Activated T-cell treated with anti-CD3 and anti-CD28 coated beads, Interleukin-2, amount 50 U/mL, for 4 hours (primary cell): ENCODE results near the gene TMEM209. TPM values are rescaled to one million over a fixed set of nuclear protein-coding genes. Genes with fewer than 3 reads are reported as not detected.
"Not testable (repeated sequence)": the region's sequence is repeated elsewhere in the genome, so short reads cannot be mapped to it uniquely, and the experiment has no call there.

ENCODE experiments used
- ATAC-seq, 2 donors: fragments of 200-7000 bp; cut with Tn5 transposase; one replicate each; pipeline ENCODE4 v1.10.0; 2021
- DNase-seq: peaks from one replicate; pipeline ENCODE4 v3.0.0-alpha.2; 2020
- H3K27me3 Mint-ChIP-seq: one replicate; pipeline ENCODE4 v1.8.0; 2021; ENCODE audit warnings: low read depth, mixed read lengths
- H3K36me3 Mint-ChIP-seq: one replicate; pipeline ENCODE4 v1.8.0; 2022; ENCODE audit warnings: mixed read lengths; ENCODE audit not compliant: insufficient read depth
- H3K4me1 Mint-ChIP-seq: one replicate; pipeline ENCODE4 v1.8.0; 2021; ENCODE audit warnings: low read depth, mixed read lengths
- H3K4me3 Mint-ChIP-seq: one replicate; pipeline ENCODE4 v1.8.0; 2021; ENCODE audit warnings: mild to moderate bottlenecking, moderate library complexity, mixed read lengths
- H3K9me3 Mint-ChIP-seq: one replicate; pipeline ENCODE4 v1.8.0; 2021; ENCODE audit warnings: mixed read lengths
- total RNA-seq, 3 donors: library from RNA; stranded (reverse); gene quantifications; one replicate each; pipeline ENCODE4 v1.2.1, GENCODE V29; 2021

The TMEM209 gene
- total RNA-seq, 3 donors from 2014 or later: 44.5 to 46.4 (median 45.0) TPM

DNA sequence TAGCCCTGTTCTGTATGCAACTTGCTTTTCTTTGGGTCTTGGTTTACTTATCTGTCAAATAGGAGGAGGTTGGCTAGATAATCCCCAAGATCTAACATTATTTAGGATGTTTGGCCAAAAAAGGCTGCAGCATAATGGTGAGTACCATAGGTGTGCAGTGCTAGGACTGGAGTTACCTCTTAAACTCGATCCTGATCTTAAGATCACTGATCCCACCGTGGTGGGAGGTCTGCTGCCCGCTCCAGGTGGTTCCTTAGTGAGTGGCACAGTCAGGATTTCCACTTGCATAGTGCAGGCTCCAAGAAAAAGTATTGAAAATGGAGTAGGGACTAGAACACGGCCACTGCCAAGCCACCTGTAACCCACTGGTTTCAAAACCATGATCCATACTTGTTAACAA lies 68.0 kb downstream of the TMEM209 start:
- no peak for DNase-seq
- Mint-ChIP-seq H3K27me3 (no peaks in the 10 kb centered on the region), H3K36me3 (peaks cover 26% of the 10 kb centered on the region), H3K4me3 (no peak overlapping the region), H3K4me1 (peaks cover 19% of the 10 kb centered on the region), H3K9me3 (no peaks in the 10 kb centered on the region)
- ATAC-seq: no peak

DNA sequence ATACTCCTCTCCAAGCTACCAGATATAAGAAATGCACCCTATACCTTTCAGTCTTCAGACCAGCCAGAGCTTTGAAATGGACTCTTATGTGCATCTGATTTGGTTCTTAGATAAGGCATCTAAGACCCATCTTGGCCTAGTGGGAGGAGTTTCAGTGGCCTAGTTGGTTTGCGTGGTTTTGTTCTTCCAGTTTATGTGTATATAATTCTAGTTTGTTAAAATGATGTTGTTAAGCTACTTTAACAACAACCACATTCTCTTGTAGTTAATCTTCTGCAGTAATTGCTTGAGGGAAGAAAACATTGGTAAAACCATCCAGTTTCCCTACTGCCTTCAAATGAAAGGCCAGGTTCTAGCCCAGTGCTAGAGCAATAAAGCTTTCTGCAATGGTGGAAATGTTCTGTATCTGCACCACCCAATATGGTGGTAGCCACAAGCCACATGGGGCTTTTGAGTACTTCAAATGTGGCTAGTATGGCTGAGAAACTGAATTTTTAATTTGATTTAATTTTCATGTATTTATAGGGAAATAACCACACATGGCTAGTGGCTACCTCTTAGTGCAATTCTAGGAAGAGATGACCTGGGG lies 68.5 kb downstream of the TMEM209 start:
- DNase-seq (no peak), ATAC-seq (no peak)
- peaks cover 32% of the 10 kb centered on the region for H3K36me3 Mint-ChIP-seq
- peaks cover 19% of the 10 kb centered on the region for H3K4me1 Mint-ChIP-seq
- no peaks in the 10 kb centered on the region for H3K9me3 Mint-ChIP-seq
- H3K27me3 Mint-ChIP-seq: no peaks in the 10 kb centered on the region
- H3K4me3 Mint-ChIP-seq: no peak overlapping the region

- ATAC-seq (no peak), DNase-seq (no peak)
- no peak overlapping the region for H3K4me3 Mint-ChIP-seq
- peaks cover 13% of the 10 kb centered on the region for H3K4me1 Mint-ChIP-seq
- peaks cover 38% of the 10 kb centered on the region for H3K36me3 Mint-ChIP-seq
- no peaks in the 10 kb centered on the region for H3K27me3 Mint-ChIP-seq
- H3K9me3 Mint-ChIP-seq: no peaks in the 10 kb centered on the region
These were observed 69.7 kb downstream of the TMEM209 start for GRCh38 chr7:130135208-130136205.

GRCh38 chr7:130134726-130135125 lies 70.5 kb downstream of the TMEM209 start:
- H3K36me3 Mint-ChIP-seq: peaks cover 42% of the 10 kb centered on the region
- H3K9me3 Mint-ChIP-seq: no peaks in the 10 kb centered on the region

GRCh38 chr7:130134106-130134636 lies 71.0 kb downstream of the TMEM209 start:
- no peaks in the 10 kb centered on the region for H3K9me3 Mint-ChIP-seq
- no peak for ATAC-seq
- H3K27me3 Mint-ChIP-seq: no peaks in the 10 kb centered on the region
- no peak for DNase-seq
- peaks cover 13% of the 10 kb centered on the region for H3K4me1 Mint-ChIP-seq
- H3K36me3 Mint-ChIP-seq: peaks cover 45% of the 10 kb centered on the region
- H3K4me3 Mint-ChIP-seq: no peak overlapping the region

More at GRCh38 chr7:130134726-130135125, 70.5 kb downstream of the TMEM209 start:
- Mint-ChIP-seq H3K4me1 (peaks cover 13% of the 10 kb centered on the region), H3K4me3 (no peak overlapping the region), H3K27me3 (no peaks in the 10 kb centered on the region)
- DNase-seq: no peak
- no peak for ATAC-seq

DNA sequence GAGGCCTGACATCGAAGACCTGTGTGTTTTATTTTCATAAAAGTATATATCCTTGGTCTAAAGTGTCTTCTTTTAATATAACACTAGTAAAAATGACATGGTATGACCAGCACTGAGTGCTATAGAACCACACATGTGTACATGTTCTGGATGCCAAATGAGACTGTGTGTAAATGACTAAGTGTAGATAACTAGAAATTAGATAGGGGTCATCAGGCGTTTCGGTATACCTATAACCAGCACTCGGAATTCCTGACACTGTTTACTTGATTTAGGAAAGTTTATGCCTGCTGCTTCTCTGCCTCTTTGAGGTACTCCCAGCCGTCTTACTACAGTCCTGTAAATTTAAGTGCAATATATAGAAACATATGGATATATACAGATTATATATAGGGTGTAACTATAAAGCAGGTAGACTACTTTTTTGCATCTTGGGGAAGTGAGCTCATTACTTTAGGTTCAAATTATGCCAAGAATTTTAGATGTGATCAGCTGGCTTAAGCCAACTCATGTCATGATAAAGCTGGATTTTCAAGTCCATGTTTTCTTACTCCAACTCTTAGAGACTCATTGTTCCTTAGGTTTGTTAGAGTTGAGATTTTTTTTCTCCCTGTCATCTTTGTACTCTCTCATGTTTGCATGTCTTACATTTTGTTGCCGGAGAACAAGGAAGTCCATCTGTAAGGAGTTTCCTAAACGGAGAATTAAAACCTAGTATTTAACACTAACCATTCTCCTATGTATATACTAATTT lies 72.0 kb downstream of the TMEM209 start:
- Mint-ChIP-seq H3K9me3 (no peaks in the 10 kb centered on the region), H3K4me3 (no peak overlapping the region), H3K27me3 (no peaks in the 10 kb centered on the region), H3K36me3 (peaks cover 50% of the 10 kb centered on the region), H3K4me1 (peaks cover 13% of the 10 kb centered on the region)
- ATAC-seq (no peak), DNase-seq (no peak)

GRCh38 chr7:130131964-130132875 lies 73.0 kb downstream of the TMEM209 start:
- DNase-seq (no peak), ATAC-seq (no peak)
- Mint-ChIP-seq H3K4me1 (peaks cover 13% of the 10 kb centered on the region), H3K36me3 (peaks cover 52% of the 10 kb centered on the region), H3K9me3 (no peaks in the 10 kb centered on the region), H3K27me3 (no peaks in the 10 kb centered on the region), H3K4me3 (no peak overlapping the region)

DNA sequence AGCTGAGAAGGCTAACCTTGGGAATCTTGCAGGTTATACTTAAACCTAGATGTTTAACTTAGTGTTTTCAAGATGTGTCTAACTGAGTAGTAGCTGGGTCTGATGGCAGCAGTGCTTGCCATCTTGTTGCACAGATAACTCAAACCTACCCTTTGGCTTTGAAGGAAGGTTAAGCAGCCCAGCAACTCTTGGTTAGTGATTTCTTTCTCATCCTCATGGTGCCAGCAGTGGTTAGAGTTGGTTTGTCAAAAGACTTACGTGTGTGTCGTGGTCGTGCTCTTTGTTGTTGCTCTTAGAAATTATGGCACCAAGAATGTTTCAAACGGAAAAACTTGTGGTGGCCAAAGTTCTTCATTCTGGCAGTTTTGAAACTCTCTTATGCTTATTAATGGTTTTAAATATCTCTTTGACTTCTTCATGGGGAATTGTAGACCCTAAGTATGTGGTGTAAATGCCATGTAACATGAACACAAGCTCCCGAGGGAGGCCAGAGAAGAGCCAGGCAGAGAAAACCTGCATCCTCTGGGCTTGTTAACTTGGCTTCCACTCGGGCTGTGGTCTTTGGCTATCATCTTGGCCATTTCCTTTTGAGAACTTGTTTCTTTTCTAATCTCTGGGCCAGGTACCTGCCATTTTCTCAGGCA lies 73.9 kb downstream of the TMEM209 start:
- DNase-seq (no peak), ATAC-seq (no peak)
- H3K36me3 Mint-ChIP-seq: peaks cover 55% of the 10 kb centered on the region
- peaks cover 9% of the 10 kb centered on the region for H3K4me1 Mint-ChIP-seq
- no peaks in the 10 kb centered on the region for H3K9me3 Mint-ChIP-seq
- H3K27me3 Mint-ChIP-seq: no peaks in the 10 kb centered on the region
- H3K4me3 Mint-ChIP-seq: no peak overlapping the region

- Mint-ChIP-seq H3K4me1 (no peaks in the 10 kb centered on the region), H3K36me3 (peaks cover 49% of the 10 kb centered on the region), H3K9me3 (no peaks in the 10 kb centered on the region), H3K4me3 (no peak overlapping the region), H3K27me3 (no peaks in the 10 kb centered on the region)
- DNase-seq (no peak), ATAC-seq (no peak)
These were observed 76.2 kb downstream of the TMEM209 start for GRCh38 chr7:130129011-130129411.

DNA sequence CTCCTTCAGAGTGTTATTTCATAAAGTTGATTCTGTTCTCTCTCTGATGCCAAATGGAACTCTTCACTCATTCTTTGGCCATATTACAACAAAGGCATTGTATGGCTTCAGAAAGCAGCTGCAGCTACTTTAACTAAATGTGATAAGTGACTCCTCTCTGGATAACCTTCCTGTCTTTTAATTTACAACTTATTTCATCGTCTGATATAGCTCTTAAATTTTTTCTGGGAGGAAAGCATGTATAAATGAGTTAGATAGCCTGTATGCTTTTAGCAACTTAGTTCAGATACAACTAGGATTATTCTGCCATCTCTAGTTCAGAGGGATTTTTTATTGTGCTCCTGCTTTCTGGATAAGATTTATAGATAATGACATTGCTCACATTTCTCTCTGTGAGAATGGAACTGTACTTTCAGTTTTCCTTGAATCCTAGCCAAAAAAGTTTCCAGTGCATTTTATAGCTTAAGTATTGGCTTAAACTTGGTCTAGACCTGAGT lies 77.3 kb downstream of the TMEM209 start:
- Mint-ChIP-seq H3K4me1 (no peaks in the 10 kb centered on the region), H3K4me3 (no peak overlapping the region), H3K36me3 (peaks cover 48% of the 10 kb centered on the region), H3K27me3 (no peaks in the 10 kb centered on the region), H3K9me3 (no peaks in the 10 kb centered on the region)
- ATAC-seq: no peak
- DNase-seq: no peak

- H3K4me3 Mint-ChIP-seq: no peak overlapping the region
- no peaks in the 10 kb centered on the region for H3K4me1 Mint-ChIP-seq
- no peaks in the 10 kb centered on the region for H3K27me3 Mint-ChIP-seq
- no peaks in the 10 kb centered on the region for H3K9me3 Mint-ChIP-seq
- ATAC-seq (no peak), DNase-seq (no peak)
- peaks cover 51% of the 10 kb centered on the region for H3K36me3 Mint-ChIP-seq
These were observed 77.8 kb downstream of the TMEM209 start for GRCh38 chr7:130127404-130127803.

DNA sequence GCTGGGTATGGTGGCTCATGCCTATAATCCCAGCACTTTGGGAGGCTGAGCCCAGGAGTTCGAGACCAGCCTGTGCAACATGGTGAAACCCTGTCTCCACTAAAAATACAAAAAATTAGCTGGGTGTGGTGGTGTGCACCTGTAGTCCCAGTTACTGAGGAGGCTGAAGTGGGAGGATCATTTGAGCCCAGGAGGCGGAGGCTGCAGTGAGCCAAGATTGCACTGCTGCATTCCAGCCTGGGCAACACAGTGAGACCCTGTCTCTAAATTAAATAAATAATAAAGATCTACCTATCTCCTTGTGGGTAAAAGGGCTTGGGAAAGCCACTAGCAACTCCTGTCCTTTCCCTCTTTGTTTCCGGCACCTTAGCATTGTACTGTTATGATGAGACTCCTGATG lies 78.4 kb downstream of the TMEM209 start:
- H3K4me1 Mint-ChIP-seq, H3K27me3 Mint-ChIP-seq, DNase-seq, ATAC-seq, H3K4me3 Mint-ChIP-seq, H3K9me3 Mint-ChIP-seq: not testable (repeated sequence)
- H3K36me3 Mint-ChIP-seq: peaks cover 51% of the 10 kb centered on the region

DNA sequence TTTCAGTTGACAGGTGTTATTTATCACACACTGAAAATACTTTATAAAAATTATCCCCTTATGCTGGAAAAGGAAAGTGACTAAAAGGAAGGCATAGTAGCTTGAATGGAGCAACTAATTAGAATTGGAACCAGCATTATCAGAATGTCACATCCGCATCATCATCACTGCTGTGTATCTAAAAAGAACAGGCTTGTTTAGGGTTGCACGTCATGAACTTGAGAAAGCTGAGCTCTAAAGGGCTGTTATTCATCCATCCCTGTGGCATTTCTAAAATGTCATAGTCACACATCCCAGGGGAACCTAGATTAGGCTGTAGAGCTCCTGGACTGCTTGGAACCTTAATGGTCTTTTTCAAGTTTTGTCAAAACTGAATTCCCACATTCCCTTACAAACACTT lies 80.5 kb downstream of the TMEM209 start:
- H3K9me3 Mint-ChIP-seq: no peaks in the 10 kb centered on the region
- DNase-seq: no peak
- no peak for ATAC-seq
- peaks cover 43% of the 10 kb centered on the region for H3K36me3 Mint-ChIP-seq
- H3K4me1 Mint-ChIP-seq: no peaks in the 10 kb centered on the region
- no peaks in the 10 kb centered on the region for H3K27me3 Mint-ChIP-seq
- H3K4me3 Mint-ChIP-seq: no peak overlapping the region
